GM13977 (cell line): ENCODE data around the gene RAP1GAP.
A peak's percentile ranks its signal among the peaks of the same experiment; 100 is the strongest.

Source experiments
- DNase-seq: peaks from one replicate; pipeline ENCODE4 v3.0.0; 2012; ENCODE audit warnings: low spot score
- CTCF ChIP-seq: IDR thresholded peaks from 2 replicates; pipeline ENCODE4 v1.5.1; 2012; ENCODE audit warnings: mild to moderate bottlenecking, control low read depth; ENCODE audit not compliant: insufficient read depth; ENCODE audit errors: extremely low read depth, missing control alignments
- in situ Hi-C: fragments of 300-500 bp; cut with MboI; formaldehyde crosslinking; loops from one replicate; pipeline ENCODE4 v1.12.0; 2022; ENCODE audit warnings: low sequenced_read_pairs, low pct_unique_long_range_greater_than_20kb, mixed read lengths, inconsistent platforms; ENCODE audit not compliant: unreplicated experiment

Gene RAP1GAP

GRCh38 chr1:21651214-21652042 is 17.7 kb downstream of the RAP1GAP start:
- in situ Hi-C loops: no loop called here
- DNase-seq: peak; percentile 80
- no peak for TF ChIP-seq CTCF

DNA sequence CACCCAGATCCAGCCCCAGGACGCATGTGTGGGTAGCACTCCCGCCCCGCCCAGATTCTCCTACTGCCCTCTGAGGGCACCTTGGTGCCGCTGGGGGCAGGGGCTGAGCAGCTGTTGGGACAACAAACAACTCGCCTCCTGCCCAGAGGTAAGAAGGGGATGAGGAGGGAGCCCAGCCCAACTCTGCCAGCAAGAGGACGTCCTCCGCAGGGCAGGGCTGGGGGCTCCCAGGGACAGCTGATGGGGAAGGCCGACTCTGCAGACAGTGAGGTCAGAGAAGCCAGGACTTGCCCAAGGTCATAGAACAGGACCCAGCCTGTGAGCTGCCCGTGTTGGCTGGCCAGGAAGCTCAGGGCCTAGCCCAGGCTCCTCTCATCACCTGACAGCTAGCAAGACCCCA is 18.8 kb downstream of the RAP1GAP start:
- DNase-seq: no peak
- in situ Hi-C loops: no loop called here
- TF ChIP-seq CTCF: no peak

- no peak for DNase-seq
- in situ Hi-C loops: no loop called here
- TF ChIP-seq CTCF: no peak
Observed at GRCh38 chr1:21649315-21649714, 19.8 kb downstream of the RAP1GAP start.

GRCh38 chr1:21648791-21649190 is 20.4 kb downstream of the RAP1GAP start:
- DNase-seq: no peak
- in situ Hi-C loops: no loop called here
- TF ChIP-seq CTCF: no peak

DNA sequence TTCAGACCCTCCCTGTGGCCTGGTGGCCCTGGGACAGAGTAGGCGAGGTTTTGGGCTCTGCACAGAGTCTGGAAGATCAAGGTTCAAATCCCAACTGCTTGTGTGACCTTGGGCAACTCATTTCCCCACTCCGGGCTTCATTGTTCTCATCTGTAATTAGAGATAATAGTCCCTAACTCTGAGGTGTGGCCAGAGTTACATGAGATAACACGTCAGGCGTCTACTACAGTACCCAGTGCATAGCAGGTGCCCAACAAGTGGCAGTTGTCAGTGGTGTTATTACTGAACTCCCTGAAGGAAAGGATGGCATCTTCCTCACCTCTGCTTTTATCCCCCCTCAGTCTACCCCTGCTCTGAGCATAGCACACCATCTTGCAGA is 20.8 kb downstream of the RAP1GAP start:
- TF ChIP-seq CTCF: no peak
- DNase-seq: no peak
- in situ Hi-C loops: no loop called here

GRCh38 chr1:21647431-21648351 is 21.5 kb downstream of the RAP1GAP start:
- peak; percentile 72 for DNase-seq
- in situ Hi-C loops: no loop called here
- TF ChIP-seq CTCF: no peak
